Neural progenitor cell (in vitro differentiated cells): Measurements from ENCODE around the gene FGF11.

Experiments
- EZH2 ChIP-seq: fragments of 200-600 bp; sonication (generic); IDR thresholded peaks from 2 replicates; pipeline ENCODE4 v1.6.1; 2017; ENCODE audit warnings: antibody characterized with exemption, mild to moderate bottlenecking, moderate library complexity
- EZH2phosphoT487 ChIP-seq: fragments of 200-600 bp; sonication (generic); IDR thresholded peaks from 2 replicates; pipeline ENCODE4 v1.6.1; 2017; ENCODE audit warnings: antibody characterized with exemption
- TF ChIP-seq, protein P1 (sequence below): fragments of 200-600 bp; sonication (generic); IDR thresholded peaks from 2 replicates; pipeline ENCODE4 v1.5.1; 2017; ENCODE audit warnings: antibody characterized with exemption, mild to moderate bottlenecking

- TF ChIP-seq EZH2, result no peak
- TF ChIP-seq, protein P1, sequence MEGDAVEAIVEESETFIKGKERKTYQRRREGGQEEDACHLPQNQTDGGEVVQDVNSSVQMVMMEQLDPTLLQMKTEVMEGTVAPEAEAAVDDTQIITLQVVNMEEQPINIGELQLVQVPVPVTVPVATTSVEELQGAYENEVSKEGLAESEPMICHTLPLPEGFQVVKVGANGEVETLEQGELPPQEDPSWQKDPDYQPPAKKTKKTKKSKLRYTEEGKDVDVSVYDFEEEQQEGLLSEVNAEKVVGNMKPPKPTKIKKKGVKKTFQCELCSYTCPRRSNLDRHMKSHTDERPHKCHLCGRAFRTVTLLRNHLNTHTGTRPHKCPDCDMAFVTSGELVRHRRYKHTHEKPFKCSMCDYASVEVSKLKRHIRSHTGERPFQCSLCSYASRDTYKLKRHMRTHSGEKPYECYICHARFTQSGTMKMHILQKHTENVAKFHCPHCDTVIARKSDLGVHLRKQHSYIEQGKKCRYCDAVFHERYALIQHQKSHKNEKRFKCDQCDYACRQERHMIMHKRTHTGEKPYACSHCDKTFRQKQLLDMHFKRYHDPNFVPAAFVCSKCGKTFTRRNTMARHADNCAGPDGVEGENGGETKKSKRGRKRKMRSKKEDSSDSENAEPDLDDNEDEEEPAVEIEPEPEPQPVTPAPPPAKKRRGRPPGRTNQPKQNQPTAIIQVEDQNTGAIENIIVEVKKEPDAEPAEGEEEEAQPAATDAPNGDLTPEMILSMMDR, result no peak
- TF ChIP-seq EZH2phosphoT487, result no peak
These were observed 37.6 kb downstream of the FGF11 start for GRCh38 chr17:7476951-7477350.
